RKO (cell line): ENCODE data around the gene CSNK2A2.

Source experiments
- DNase-seq: peaks from one replicate; pipeline ENCODE4 v3.0.0-alpha.2; 2016; ENCODE audit warnings: low spot score

The CSNK2A2 gene

GRCh38 chr16:58198022-58198683, at the start of gene CSNK2A2:
Gene CSNK2A2 (minus strand): TSS chr16:58198106. CDS start chr16:58197736, 370 bp downstream.
- DNase-seq: peak; percentile 80

GRCh38 chr16:58243528-58244004, 45.7 kb upstream of the CSNK2A2 start:
- no peak for DNase-seq

- no peak for DNase-seq
Observed at GRCh38 chr16:58236831-58237230, 38.9 kb upstream of the CSNK2A2 start.

GRCh38 chr16:58236231-58236690, 38.4 kb upstream of the CSNK2A2 start:
- DNase-seq: peak; percentile 71

GRCh38 chr16:58235663-58236062, 37.8 kb upstream of the CSNK2A2 start:
- DNase-seq: no peak

- DNase-seq: no peak
Observed at GRCh38 chr16:58234831-58235595, 37.1 kb upstream of the CSNK2A2 start.

GRCh38 chr16:58230259-58230658, 32.4 kb upstream of the CSNK2A2 start:
- no peak for DNase-seq

- no peak for DNase-seq
Observed at GRCh38 chr16:58226790-58227189, 28.9 kb upstream of the CSNK2A2 start.

GRCh38 chr16:58225965-58226602, 28.2 kb upstream of the CSNK2A2 start:
- DNase-seq: no peak

- no peak for DNase-seq
Observed at GRCh38 chr16:58222532-58223316, 24.8 kb upstream of the CSNK2A2 start.

- no peak for DNase-seq
Observed at GRCh38 chr16:58219432-58219831, 21.5 kb upstream of the CSNK2A2 start.

GRCh38 chr16:58218786-58219185, 20.9 kb upstream of the CSNK2A2 start:
- DNase-seq: no peak

- no peak for DNase-seq
Observed at GRCh38 chr16:58217311-58217925, 19.5 kb upstream of the CSNK2A2 start.

- no peak for DNase-seq
Observed at GRCh38 chr16:58212824-58213655, 15.1 kb upstream of the CSNK2A2 start.

- no peak for DNase-seq
Observed at GRCh38 chr16:58211846-58212245, 13.9 kb upstream of the CSNK2A2 start.

GRCh38 chr16:58211245-58211644, 13.3 kb upstream of the CSNK2A2 start:
- DNase-seq: no peak

GRCh38 chr16:58205276-58206036, 7.5 kb upstream of the CSNK2A2 start:
- DNase-seq: no peak

GRCh38 chr16:58201163-58201562, 3.3 kb upstream of the CSNK2A2 start:
- no peak for DNase-seq

- no peak for DNase-seq
Observed at GRCh38 chr16:58200004-58200797, 2.3 kb upstream of the CSNK2A2 start.
